ENCODE data around the gene ZNF628. TPM values are rescaled to one million over a fixed set of nuclear protein-coding genes. Genes with fewer than 3 reads are reported as not detected.

Gene ZNF628
- total and polyA plus RNA-seq, 5 experiments from 2014 or later, result 0.26 to 15.6 (median 0.42) TPM

DNA sequence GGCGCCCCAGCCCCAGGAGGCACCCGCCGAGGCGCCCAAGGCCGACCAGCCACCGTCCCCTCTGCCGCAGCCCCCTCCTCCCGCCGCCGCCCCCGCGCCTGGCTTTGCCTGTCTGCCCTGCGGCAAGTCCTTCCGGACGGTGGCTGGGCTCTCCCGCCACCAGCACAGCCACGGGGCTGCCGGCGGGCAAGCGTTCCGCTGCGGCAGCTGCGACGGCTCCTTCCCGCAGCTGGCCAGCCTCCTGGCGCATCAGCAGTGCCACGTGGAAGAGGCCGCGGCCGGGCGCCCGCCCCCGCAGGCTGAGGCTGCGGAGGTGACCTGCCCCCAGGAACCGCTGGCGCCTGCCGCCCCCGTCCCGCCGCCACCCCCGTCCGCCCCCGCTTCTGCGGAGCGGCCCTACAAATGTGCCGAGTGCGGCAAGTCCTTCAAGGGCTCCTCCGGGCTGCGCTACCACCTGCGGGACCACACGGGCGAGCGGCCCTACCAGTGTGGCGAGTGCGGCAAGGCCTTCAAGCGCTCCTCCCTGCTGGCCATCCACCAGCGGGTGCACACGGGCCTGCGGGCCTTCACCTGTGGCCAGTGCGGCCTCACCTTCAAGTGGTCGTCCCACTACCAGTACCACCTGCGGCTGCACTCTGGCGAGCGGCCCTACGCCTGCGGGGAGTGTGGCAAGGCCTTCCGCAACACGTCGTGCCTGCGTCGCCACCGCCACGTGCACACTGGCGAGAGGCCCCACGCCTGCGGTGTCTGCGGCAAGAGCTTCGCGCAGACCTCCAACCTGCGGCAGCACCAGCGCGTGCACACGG is 5.9 kb downstream of the ZNF628 start:
- Mint-ChIP-seq H3K27ac (no peak overlapping the region), H3K4me3 (peak overlapping the region in 1 of 10 donors; percentile 36), H3K4me1 (peaks cover 24 to 39% (median 37%) of the 10 kb centered on the region in 4 donors), H3K27me3 (no peaks in the 10 kb centered on the region), H3K36me3 (peaks cover 0 to 5% (median 0%) of the 10 kb centered on the region in 3 donors), H3K9me3 (no peaks in the 10 kb centered on the region)
- ATAC-seq, result no peak
- POLR2A ChIA-PET, result interaction anchor here (1.3 to 1.4 kb wide), 2 partner anchors 12 to 21 kb away, joined by 4 to 5 read pairs; partner anchors contain the start of gene ISOC2
- no peak for DNase-seq

DNA sequence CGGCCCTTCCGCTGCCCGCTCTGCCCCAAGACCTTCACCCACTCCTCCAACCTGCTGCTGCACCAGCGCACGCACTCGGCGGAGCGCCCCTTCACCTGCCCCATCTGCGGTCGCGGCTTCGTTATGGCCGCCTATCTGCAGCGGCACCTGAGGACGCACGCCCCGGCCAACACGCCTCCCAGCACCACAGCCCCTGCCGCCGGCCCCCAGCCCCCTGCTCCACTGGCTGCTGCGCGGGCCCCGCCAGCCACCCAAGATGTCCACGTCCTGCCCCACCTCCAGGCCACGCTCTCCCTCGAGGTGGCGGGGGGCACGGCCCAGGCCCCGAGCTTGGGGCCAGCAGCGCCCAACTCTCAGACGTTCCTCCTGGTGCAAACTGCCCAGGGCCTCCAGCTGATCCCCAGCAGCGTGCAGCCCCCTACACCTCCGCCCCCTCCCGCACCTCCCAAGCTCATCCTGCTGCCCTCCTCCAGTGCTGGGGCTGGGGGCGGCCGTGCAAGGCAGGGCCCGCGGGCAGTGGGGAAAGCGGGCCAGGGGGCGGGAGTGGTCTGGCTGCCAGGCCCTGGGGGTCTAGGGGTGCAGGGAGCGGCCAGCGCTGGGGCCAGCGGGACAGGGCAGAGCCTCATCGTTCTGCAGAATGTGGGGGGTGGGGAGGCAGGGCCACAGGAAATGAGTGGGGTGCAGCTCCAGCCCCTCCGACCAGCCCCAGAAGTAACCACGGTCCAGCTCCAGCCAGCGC is 6.7 kb downstream of the ZNF628 start:
- Mint-ChIP-seq H3K4me1 (peaks cover 20 to 33% (median 33%) of the 10 kb centered on the region in 4 donors), H3K36me3 (peaks cover 0 to 5% (median 0%) of the 10 kb centered on the region in 3 donors), H3K9me3 (no peaks in the 10 kb centered on the region), H3K27ac (peak overlapping the region in 1 of 10 donors; percentile 48), H3K27me3 (no peaks in the 10 kb centered on the region), H3K4me3 (peak overlapping the region in 1 of 10 donors; percentile 36)
- peak in 1 of 10 donors; percentile 62 for DNase-seq
- POLR2A ChIA-PET, result interaction anchor here (1.3 to 1.8 kb wide), 4 partner anchors 10 to 171 kb away, joined by 4 to 6 read pairs (median 5); partner anchors contain the start of genes ISOC2 and U2AF2
- ATAC-seq, result no peak

DNA sequence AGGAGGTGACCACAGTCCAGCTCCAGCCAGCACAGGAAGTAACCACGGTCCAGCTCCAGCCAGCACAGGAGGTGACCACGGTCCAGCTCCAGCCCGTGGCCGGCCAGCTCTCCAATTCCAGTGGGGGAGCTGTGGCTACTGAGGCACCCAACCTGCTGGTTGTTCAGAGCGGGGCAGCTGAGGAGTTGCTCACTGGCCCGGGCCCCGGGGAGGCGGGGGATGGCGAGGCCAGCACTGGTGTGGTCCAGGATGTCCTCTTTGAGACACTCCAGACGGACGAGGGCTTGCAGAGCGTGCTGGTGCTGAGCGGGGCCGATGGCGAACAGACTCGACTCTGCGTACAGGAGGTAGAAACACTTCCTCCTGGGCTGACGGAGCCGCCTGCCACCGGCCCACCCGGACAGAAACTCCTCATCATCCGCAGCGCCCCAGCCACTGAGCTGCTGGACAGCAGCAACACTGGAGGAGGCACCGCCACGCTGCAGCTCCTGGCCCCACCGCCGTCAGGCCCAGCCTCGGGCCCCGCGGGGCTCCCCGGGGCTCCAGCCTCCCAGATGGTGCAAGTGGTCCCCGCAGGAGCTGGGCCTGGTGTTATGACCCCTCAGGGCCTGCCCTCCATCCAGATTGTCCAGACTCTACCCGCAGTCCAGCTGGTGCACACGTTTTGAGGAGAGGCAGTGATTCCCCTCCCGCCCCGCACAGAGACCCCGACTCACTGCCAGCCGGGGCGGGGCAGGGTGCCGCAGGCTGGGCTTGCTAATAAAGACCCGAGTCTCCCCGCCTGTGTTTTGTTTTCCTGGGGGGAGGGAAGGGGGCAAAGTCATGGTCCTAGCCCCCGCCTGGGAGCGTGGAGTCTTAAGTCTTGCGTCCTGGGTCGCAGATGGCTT is 7.5 kb downstream of the ZNF628 start:
- Mint-ChIP-seq H3K27me3 (no peaks in the 10 kb centered on the region), H3K4me1 (peaks cover 13 to 25% (median 25%) of the 10 kb centered on the region in 4 donors), H3K9me3 (no peaks in the 10 kb centered on the region), H3K4me3 (peak overlapping the region; percentile 26 to 79 (median 64)), H3K27ac (peak overlapping the region in 4 of 10 donors; percentile 44 to 95 (median 70)), H3K36me3 (peaks cover 0 to 5% (median 0%) of the 10 kb centered on the region in 3 donors)
- no peak for ATAC-seq
- DNase-seq, result no peak
- POLR2A ChIA-PET, result interaction anchor here (0.6 to 2.1 kb wide), 7 partner anchors 8 to 171 kb away, joined by 3 to 20 read pairs (median 5); partner anchors contain the start of genes CCDC106, ISOC2, U2AF2 and ZNF628

DNA sequence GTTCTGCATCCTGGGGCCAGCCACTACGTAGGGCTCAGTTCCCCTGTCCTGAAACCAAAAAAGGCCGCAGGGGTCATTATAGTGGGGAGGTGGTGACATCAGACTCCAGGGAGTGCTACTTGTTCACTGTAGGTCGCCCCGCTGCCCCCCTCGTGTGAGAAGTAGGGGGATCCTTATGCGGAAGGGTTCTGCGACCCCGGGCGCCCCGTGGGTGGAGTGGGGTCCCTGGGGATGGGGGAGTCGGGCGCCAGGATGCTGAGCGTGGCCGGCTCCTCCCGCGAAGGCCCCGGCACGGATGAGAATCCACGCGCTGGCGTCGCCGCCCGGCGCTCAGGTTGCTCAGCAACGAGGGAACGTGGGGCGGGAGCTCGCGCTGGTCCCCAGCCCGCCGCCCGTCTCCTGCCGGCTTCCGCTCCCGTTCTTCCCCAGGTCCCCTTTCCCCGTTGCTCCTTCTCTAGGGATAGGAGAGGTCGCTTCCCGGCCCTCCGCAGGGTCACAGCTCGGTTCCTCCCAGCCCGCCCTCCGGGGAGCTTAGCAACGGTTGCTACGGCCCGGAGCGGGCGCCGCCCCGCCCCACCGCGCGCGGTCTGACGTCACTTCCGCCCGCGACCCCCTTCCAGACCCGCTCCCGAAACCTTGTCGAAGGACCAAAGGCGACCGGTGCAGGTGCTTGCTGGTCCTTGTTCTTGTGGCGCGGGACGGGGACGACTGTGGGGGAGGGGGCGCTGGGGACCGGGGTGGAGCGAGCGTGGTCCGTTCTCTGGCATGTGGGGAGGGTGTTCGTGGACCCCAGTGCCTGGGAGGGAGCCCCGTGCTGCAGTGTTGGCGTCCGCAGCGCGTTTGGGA is 8.4 kb downstream of the ZNF628 start, which contains the start of gene NAT14:
Gene NAT14, plus strand, starts transcription at position 596 of the 846 bp plus-strand sequence. CDS start 521 bp downstream, outside the sequence.
- DNase-seq, result peak; percentile 57 to 83 (median 76)
- Mint-ChIP-seq H3K4me3 (peak within 1 kb of the TSS; percentile 67 to 88 (median 79)), H3K36me3 (peaks cover 0 to under 1% (median 0%) of the 10 kb centered on the region in 3 donors), H3K27me3 (no peaks in the 10 kb centered on the region), H3K9me3 (no peaks in the 10 kb centered on the region), H3K4me1 (peaks cover 6 to 17% (median 16%) of the 10 kb centered on the region in 4 donors), H3K27ac (peak within 1 kb of the TSS; percentile 63 to 97 (median 91))
- POLR2A ChIA-PET, result interaction anchor here (1.0 to 2.1 kb wide), 6 partner anchors 8 to 367 kb away, joined by 3 to 20 read pairs (median 6); partner anchors contain the start of genes PPP1R12C, U2AF2 and ZNF628
- ATAC-seq, result peak; percentile 70 to 82

DNA sequence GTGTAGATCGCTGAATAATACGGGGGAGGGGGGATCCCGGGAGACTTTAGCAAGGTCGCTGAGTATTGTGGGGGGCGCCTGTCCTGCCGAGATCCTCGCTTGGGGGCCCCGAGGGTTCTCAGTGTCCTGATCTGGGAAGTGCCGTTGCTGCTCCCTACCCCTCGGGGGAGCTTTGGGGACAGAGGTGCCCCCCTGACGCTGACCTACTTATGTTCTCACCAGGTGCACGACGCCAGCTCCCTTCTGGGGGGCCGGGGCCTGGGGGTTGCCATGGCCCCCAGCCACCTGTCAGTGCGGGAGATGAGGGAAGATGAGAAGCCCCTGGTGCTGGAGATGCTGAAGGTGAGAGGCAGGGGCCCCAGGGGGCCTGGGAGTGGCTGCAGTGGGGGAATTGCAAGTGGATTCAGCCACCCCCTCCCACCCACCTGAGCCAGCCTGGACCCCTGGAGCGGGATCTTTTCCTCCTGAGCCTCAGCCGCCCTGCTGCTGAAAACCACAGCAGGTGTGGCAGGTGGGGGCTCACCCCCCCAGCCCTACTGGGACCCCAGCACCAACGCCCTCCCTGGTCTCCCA is 9.1 kb downstream of the ZNF628 start:
- Mint-ChIP-seq H3K4me3 (peak overlapping the region; percentile 67 to 88 (median 79)), H3K9me3 (no peaks in the 10 kb centered on the region), H3K27ac (peak overlapping the region; percentile 63 to 97 (median 91)), H3K4me1 (peaks cover 3 to 14% (median 14%) of the 10 kb centered on the region in 4 donors), H3K36me3 (no peaks in the 10 kb centered on the region), H3K27me3 (peaks cover 0 to 2% (median 0%) of the 10 kb centered on the region in 5 donors)
- POLR2A ChIA-PET, result interaction anchor here (1.0 to 2.1 kb wide), 5 partner anchors 9 to 368 kb away, joined by 3 to 20 read pairs (median 6); partner anchors contain the start of genes PPP1R12C, U2AF2 and ZNF628
- DNase-seq (peak in 2 of 10 donors; percentile 12 to 22), ATAC-seq (peak; percentile 31 to 35)

DNA sequence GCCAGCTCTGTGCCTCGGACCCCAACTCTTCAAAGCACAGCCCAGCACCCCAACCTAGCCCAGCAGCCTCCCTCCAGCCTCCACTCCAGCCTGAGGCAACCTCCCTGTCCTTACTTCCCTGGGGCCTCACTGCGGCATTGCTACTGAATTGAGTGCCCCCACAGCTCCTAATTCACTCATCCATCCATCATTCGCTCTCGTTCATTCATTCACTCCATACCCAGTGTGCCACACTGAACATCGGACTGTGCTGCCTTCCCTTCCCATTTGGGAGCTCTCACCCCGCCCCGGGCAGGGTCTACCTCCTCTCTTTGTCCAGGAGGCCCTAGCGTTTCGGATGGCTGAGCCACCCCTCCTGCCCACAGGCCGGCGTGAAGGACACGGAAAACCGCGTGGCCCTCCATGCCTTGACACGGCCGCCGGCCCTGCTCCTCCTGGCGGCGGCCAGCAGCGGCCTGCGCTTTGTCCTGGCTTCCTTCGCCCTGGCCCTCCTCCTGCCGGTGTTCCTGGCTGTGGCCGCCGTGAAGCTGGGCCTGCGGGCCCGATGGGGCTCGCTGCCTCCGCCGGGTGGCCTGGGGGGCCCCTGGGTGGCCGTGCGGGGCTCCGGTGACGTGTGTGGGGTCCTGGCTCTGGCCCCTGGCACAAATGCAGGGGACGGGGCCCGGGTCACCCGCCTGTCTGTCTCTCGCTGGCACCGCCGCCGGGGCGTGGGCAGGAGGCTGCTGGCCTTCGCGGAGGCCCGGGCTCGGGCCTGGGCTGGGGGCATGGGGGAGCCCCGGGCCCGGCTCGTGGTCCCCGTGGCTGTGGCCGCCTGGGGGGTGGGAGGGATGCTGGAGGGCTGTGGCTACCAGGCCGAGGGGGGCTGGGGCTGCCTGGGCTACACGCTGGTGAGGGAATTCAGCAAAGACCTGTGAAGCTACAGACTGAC is 9.9 kb downstream of the ZNF628 start:
- Mint-ChIP-seq H3K27me3 (peaks cover 0 to 2% (median 0%) of the 10 kb centered on the region in 5 donors), H3K4me1 (peaks cover 3 to 14% (median 13%) of the 10 kb centered on the region in 4 donors), H3K27ac (peak overlapping the region; percentile 63 to 97 (median 90)), H3K36me3 (no peaks in the 10 kb centered on the region), H3K4me3 (peak overlapping the region; percentile 48 to 88 (median 77)), H3K9me3 (no peaks in the 10 kb centered on the region)
- DNase-seq (no peak), ATAC-seq (no peak)
- POLR2A ChIA-PET, result interaction anchor here (1.0 to 2.1 kb wide), 2 partner anchors 10 to 18 kb away, joined by 3 to 20 read pairs; partner anchors contain the start of gene ZNF628

DNA sequence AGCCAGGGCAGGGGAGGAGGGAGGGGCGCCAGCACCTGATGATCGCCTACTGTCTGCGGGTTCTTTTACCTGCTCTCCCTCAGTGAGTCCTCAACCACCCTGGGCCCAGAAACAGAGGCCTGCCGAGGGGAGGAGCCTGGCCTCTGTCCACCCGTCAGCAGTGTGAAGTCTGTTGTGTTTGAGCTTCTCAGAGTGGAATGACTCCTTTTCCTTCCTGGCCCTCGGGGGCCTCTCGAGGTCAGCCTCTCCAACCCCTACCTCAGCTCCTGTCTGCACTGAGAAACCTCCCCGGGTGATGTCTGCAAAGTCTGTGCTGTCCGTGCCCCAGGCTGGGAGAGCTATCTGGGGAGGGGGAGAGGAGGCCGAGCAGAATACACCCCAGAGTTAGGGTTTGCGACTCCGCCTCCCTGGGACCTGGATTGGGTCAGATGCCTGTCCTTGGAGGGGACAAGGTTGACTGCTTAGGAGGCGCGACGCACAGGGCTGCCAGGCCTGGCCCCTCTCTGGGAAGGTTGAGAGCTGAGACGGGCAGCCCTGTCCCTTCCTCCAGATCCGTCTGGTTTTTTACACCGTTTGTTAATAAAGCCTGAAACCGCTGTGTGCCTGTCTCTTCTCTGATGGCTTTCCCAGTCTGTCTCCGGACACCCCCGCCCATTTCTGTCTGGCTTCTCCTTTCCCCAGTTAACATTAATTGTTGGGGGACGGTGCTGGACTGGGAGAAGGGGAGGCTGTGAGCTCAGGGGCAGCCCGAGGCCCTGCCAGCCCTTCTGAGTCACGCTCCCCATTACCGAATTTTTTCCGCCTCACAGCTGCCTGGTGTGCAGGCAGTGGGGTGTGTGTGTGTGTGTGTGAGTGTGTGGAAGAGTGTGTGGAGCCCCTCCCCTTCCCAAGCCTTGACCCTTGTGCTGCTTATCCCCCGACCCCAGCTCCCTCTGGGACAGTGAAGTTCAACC is 10.8 kb downstream of the ZNF628 start:
- H3K27ac Mint-ChIP-seq, result peak overlapping the region in 8 of 10 donors; percentile 24 to 88 (median 76)
- peaks cover 0 to 1% (median 0%) of the 10 kb centered on the region in 9 donors for H3K9me3 Mint-ChIP-seq
- H3K36me3 Mint-ChIP-seq, result no peaks in the 10 kb centered on the region
- H3K27me3 Mint-ChIP-seq, result peaks cover 0 to 8% (median 4%) of the 10 kb centered on the region in 5 donors
- POLR2A ChIA-PET, result interaction anchor here (1.0 to 1.7 kb wide), 2 partner anchors 10 to 17 kb away, joined by 3 read pairs; no protein-coding TSS in a partner anchor
- ATAC-seq, result peak; percentile 15 to 34
- H3K4me1 Mint-ChIP-seq, result peaks cover 3 to 14% (median 13%) of the 10 kb centered on the region in 4 donors
- no peak for DNase-seq
- H3K4me3 Mint-ChIP-seq, result peak overlapping the region in 7 of 10 donors; percentile 11 to 71 (median 33)

DNA sequence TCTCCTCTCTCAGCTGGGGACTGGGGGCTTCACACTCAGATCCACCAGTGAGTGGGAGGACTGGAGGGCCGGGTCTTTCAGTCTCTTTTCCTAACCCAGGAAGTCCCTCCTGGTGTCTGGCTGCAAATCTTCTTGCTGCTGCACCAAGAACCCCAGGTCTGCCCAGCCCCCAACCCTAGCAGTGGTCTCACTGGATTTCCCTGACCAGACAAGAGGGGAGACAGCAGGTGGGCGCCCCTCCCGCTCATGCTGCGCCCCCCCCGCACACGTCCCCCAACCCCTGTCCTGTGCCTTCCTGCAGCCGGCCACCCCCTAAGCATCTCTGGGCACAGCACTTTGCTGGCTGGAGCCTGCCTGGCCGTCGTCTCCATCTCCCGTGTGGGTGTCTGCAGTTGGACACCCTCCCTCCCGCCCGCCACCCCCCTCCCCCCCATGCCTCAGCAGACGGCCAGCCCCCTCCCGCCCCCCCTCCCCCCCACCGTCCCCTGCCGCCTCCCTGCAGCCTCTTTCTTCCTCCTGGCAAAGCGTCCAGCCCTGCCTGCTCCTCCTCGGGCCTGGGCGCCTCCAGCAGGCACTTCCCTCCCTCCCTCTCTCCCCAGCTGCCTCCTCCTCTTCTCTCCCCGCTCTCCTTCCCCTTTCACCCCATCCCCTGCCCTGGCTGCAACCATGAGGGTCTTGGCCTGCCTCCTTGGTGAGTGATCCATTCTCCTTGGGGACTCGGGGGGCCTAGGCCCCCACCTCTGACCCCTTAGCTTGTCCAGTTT is 11.7 kb downstream of the ZNF628 start, which contains the start of gene SSC5D:
Gene SSC5D, plus strand, starts transcription at position 513 of the 764 bp plus-strand sequence. Its CDS starts 154 bp downstream, at position 667.
- Mint-ChIP-seq H3K27me3 (peaks cover 0 to 12% (median 4%) of the 10 kb centered on the region in 5 donors), H3K36me3 (no peaks in the 10 kb centered on the region), H3K4me1 (peaks cover 5 to 16% (median 13%) of the 10 kb centered on the region in 4 donors), H3K4me3 (peak within 1 kb of the TSS in 4 of 10 donors; percentile 11 to 71 (median 28)), H3K27ac (peak within 1 kb of the TSS in 8 of 10 donors; percentile 24 to 88 (median 76)), H3K9me3 (peaks cover 0 to 1% (median 0%) of the 10 kb centered on the region in 9 donors)
- POLR2A ChIA-PET, result interaction anchor here (1.1 to 1.7 kb wide), 2 partner anchors 11 to 13 kb away, joined by 3 to 4 read pairs; no protein-coding TSS in a partner anchor
- no peak for DNase-seq
- no peak for ATAC-seq
